ENCODE data around the gene SLC27A4. TPM values are rescaled to one million over a fixed set of nuclear protein-coding genes. Genes with fewer than 3 reads are reported as not detected.
A peak's percentile ranks its signal among the peaks of the same experiment; 100 is the strongest.

Gene SLC27A4
- total RNA-seq, 2 donors from 2014 or later, result 17.6 to 21.7 TPM

GRCh38 chr9:128405077-128405779, 64.9 kb downstream of the SLC27A4 start:
- no peak for ATAC-seq
- DNase-seq, result no peak
- intact Hi-C loops (cut with DNase I), result no loop called here

- intact Hi-C loops (cut with DNase I), result no loop called here
- DNase-seq (no peak), ATAC-seq (no peak)
Measured at GRCh38 chr9:128405780-128406171, 65.4 kb downstream of the SLC27A4 start.

- no peak for DNase-seq
- no peak for ATAC-seq
- intact Hi-C loops (cut with DNase I), result no loop called here
Measured at GRCh38 chr9:128406848-128407391, 66.6 kb downstream of the SLC27A4 start.

DNA sequence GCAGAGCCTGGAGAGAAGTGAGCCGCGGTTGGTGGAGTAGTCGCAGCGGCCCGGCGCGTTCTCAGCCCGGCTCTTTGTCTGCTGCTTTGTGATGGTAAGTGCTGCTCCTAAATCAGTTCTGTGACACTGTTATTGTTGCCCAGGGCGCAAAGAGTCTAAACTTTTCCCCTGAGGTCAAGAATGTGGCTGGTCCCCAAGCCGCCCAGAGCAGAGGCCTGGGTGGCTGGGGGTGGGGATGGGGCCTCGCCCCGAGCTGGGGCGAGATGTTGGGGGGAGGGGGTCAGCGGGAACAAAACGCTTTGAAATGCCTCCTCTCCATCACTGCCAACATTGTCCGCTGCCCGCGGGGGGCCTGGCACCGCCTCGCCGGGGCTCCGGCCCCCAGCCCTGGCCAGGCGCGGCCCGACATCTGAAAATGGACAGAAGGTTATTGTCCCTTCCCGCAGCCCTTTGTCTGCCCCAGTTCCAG, 68.7 kb downstream of the SLC27A4 start:
- DNase-seq, result no peak
- intact Hi-C loops (cut with DNase I), result no loop called here
- no peak for ATAC-seq

- intact Hi-C loops (cut with DNase I), result no loop called here
- DNase-seq (no peak), ATAC-seq (no peak)
Measured at GRCh38 chr9:128409450-128409849, 69.1 kb downstream of the SLC27A4 start.

DNA sequence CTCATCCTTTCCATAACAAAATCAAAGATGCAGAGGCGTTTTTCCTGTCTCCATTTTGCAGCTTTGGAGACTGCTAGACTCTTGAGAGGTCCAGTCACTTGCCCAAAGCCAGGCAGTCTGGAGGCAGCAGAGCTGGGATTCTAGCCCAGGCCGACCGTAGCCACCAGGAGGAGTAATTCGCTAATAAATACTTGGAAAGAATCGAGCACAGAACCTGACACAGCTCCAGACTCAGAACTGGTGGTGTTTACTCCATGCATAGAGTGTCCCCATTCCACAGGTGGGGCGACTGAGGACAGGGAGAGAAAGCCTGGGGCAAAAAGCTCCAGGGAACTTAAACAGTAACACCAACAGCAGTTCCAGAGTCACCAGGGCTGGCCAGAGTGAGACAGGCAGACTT, 69.7 kb downstream of the SLC27A4 start:
- DNase-seq, result no peak
- intact Hi-C loops (cut with DNase I), result loop anchor here in 1 of 2 donors (5.0 to 10.0 kb wide), 2 partner anchors 48 to 115 kb away; no protein-coding TSS in a partner anchor
- peak in 1 of 2 donors; percentile 12 for ATAC-seq

Small RNAs within 50 kb of the gene (microRNA-seq; reads per million reads assigned to microRNA genes)
- 0 reads per million in 2 donors for gene MIR219B

Other genes with a start within 250 kb of the SLC27A4 start
- 100 to 1,000 TPM; 111 to 155 TPM for gene PTGES2, start 212.8 kb upstream of the SLC27A4 start, total RNA-seq
- under 1 TPM in 1 of 2 donors, not detected in 1; 0.38 TPM for gene LCN2, start 191.1 kb upstream of the SLC27A4 start, total RNA-seq
- 10 to 100 TPM; 45.3 to 46.2 TPM for gene BBLN, start 180.3 kb upstream of the SLC27A4 start, total RNA-seq
- 10 to 100 TPM; 67.1 to 68.5 TPM for gene CIZ1, start 149.0 kb upstream of the SLC27A4 start, total RNA-seq
- gene DNM1, start 137.1 kb upstream of the SLC27A4 start, total RNA-seq, result 10 to 100 TPM; 11.3 to 14.0 TPM
- 100 to 1,000 TPM in 1 of 2 donors, 10 to 100 TPM in 1; 85.6 to 113 TPM for gene GOLGA2, start 64.5 kb upstream of the SLC27A4 start, total RNA-seq
- 10 to 100 TPM; 17.2 to 18.4 TPM for gene SWI5, start 64.3 kb upstream of the SLC27A4 start, total RNA-seq
- gene TRUB2, start 18.1 kb upstream of the SLC27A4 start, total RNA-seq, result 10 to 100 TPM; 23.0 to 26.6 TPM
- 10 to 100 TPM; 21.2 to 27.7 TPM for gene COQ4, start 17.7 kb upstream of the SLC27A4 start, total RNA-seq
- 10 to 100 TPM; 49.8 to 58.0 TPM for gene URM1, start 30.8 kb downstream of the SLC27A4 start, total RNA-seq
- 10 to 100 TPM; 19.1 to 22.8 TPM for gene CERCAM, start 80.3 kb downstream of the SLC27A4 start, total RNA-seq
- gene ODF2, start 115.5 kb downstream of the SLC27A4 start, total RNA-seq, result 10 to 100 TPM; 12.6 to 19.1 TPM
- gene GLE1, start 164.2 kb downstream of the SLC27A4 start, total RNA-seq, result 10 to 100 TPM; 15.5 to 19.1 TPM
- 100 to 1,000 TPM; 277 to 336 TPM for gene SPTAN1, start 212.1 kb downstream of the SLC27A4 start, total RNA-seq

Data from left cardiac atrium (tissue), 4 donors.